ENCODE measurements around the gene STAM. TPM values are rescaled to one million over a fixed set of nuclear protein-coding genes. Genes with fewer than 3 reads are reported as not detected.
A peak's percentile ranks its signal among the peaks of the same experiment; 100 is the strongest.

Gene STAM
- total and polyA plus RNA-seq, 8 donors: 6.8 to 49.2 (median 10.0) TPM

DNA sequence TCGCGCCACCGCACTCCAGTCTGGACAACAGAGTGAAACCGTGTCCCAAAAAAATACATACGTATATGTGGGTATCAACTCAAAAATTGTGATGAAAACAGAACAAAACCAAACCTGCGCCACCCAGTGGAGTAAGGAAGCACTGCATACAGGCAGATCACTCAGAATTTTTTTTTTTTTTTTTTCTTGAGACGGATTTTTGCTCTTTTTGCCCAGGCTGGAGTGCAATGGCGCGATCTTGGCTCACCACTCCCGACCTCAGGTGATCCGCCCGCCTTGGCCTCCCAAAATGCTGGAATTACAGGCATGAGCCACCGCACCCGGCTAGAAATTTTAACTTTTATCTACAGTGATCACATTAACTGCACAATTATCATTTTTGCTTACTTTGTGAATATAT is 99.0 kb downstream of the STAM start:
- Histone ChIP-seq H3K27me3 (no peaks in the 10 kb centered on the region), H3K4me3 (no peak overlapping the region), H3K9me3 (no peaks in the 10 kb centered on the region), H3K27ac (no peak overlapping the region), H3K36me3 (no peaks in the 10 kb centered on the region), H3K4me1 (peaks cover 0 to 16% (median 6%) of the 10 kb centered on the region in 4 donors)
- peak; percentile 58 to 72 for DNase-seq
- TF ChIP-seq, protein P1, sequence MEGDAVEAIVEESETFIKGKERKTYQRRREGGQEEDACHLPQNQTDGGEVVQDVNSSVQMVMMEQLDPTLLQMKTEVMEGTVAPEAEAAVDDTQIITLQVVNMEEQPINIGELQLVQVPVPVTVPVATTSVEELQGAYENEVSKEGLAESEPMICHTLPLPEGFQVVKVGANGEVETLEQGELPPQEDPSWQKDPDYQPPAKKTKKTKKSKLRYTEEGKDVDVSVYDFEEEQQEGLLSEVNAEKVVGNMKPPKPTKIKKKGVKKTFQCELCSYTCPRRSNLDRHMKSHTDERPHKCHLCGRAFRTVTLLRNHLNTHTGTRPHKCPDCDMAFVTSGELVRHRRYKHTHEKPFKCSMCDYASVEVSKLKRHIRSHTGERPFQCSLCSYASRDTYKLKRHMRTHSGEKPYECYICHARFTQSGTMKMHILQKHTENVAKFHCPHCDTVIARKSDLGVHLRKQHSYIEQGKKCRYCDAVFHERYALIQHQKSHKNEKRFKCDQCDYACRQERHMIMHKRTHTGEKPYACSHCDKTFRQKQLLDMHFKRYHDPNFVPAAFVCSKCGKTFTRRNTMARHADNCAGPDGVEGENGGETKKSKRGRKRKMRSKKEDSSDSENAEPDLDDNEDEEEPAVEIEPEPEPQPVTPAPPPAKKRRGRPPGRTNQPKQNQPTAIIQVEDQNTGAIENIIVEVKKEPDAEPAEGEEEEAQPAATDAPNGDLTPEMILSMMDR (IDR thresholded peaks at IDR 0.05): peak in 5 of 7 experiments; percentile 78 to 97 (median 86)
- no peak for TF ChIP-seq POLR2A (IDR thresholded peaks at IDR 0.05)
- 20 to 26% (median 20%) methylated on average over 14 of the region's 14 CpGs for WGBS, 5 donors
- intact Hi-C loops (cut with DNase I; ENCODE audit: low total_unique reads): loop anchor here (5.0 kb wide), 1 partner anchor 136 kb away; no protein-coding TSS in a partner anchor

DNA sequence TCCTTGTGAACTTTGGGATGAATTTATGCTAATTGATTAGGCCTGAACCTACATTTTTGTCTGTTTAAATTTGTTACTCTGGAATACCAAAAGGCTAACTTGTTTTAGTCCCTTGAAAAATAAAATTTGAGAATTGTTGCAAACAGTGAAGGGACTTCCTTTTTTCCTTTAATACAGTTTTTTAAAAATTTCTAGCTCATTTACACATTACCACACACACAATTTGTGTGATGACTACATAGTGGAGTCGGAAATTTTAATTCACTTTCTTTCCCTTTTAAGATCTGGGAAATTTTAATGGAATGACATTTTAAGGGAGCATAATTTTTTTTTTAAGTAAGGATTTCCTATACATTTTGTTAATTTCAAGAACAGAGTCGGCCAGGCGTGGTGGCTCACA is 99.5 kb downstream of the STAM start:
- DNase-seq: no peak
- Histone ChIP-seq H3K27ac (peak overlapping the region in 1 of 5 donors; percentile 14), H3K4me3 (no peak overlapping the region), H3K27me3 (no peaks in the 10 kb centered on the region), H3K4me1 (peaks cover 0 to 16% (median 6%) of the 10 kb centered on the region in 4 donors), H3K9me3 (no peaks in the 10 kb centered on the region), H3K36me3 (no peaks in the 10 kb centered on the region)
- intact Hi-C loops (cut with DNase I; ENCODE audit: low total_unique reads): loop anchor here (5.0 kb wide), 1 partner anchor 136 kb away; no protein-coding TSS in a partner anchor
- TF ChIP-seq POLR2AphosphoS5 (IDR thresholded peaks at IDR 0.05) (no peak), EP300 (IDR thresholded peaks at IDR 0.05) (no peak), POLR2A (IDR thresholded peaks at IDR 0.05) (no peak)
- TF ChIP-seq, protein P1 (IDR thresholded peaks at IDR 0.05): no peak
- WGBS, 5 donors: 94 to 99% (median 96%) methylated on average over 3 of the region's 3 CpGs

GRCh38 chr10:17744341-17744861 is 100.5 kb downstream of the STAM start:
- Histone ChIP-seq H3K27ac (peak overlapping the region in 1 of 5 donors; percentile 38), H3K9me3 (no peaks in the 10 kb centered on the region), H3K36me3 (no peaks in the 10 kb centered on the region), H3K4me1 (peaks cover 0 to 16% (median 6%) of the 10 kb centered on the region in 4 donors), H3K4me3 (no peak overlapping the region), H3K27me3 (no peaks in the 10 kb centered on the region)
- no peak for TF ChIP-seq POLR2A (IDR thresholded peaks at IDR 0.05)
- no peak for TF ChIP-seq POLR2AphosphoS5 (IDR thresholded peaks at IDR 0.05)
- TF ChIP-seq EP300 (IDR thresholded peaks at IDR 0.05): no peak
- TF ChIP-seq, protein P1 (IDR thresholded peaks at IDR 0.05): no peak
- 55 to 74% (median 58%) methylated on average over 6 of the region's 6 CpGs for WGBS, 5 donors
- intact Hi-C loops (cut with DNase I; ENCODE audit: low total_unique reads): loop anchor here (5.0 kb wide), 1 partner anchor 137 kb away; no protein-coding TSS in a partner anchor
- DNase-seq: no peak

- WGBS, 5 donors: 70 to 81% (median 72%) methylated on average over 10 of the region's 10 CpGs
- no peak overlapping the region for H3K4me3 ChIP-seq
- no peaks in the 10 kb centered on the region for H3K9me3 ChIP-seq
- TF ChIP-seq EP300 (IDR thresholded peaks at IDR 0.05) (no peak), POLR2A (IDR thresholded peaks at IDR 0.05) (no peak)
- TF ChIP-seq, protein P1 (IDR thresholded peaks at IDR 0.05): no peak
- H3K36me3 ChIP-seq: no peaks in the 10 kb centered on the region
- H3K4me1 ChIP-seq: peaks cover 0 to 10% (median 1%) of the 10 kb centered on the region in 4 donors
- no peaks in the 10 kb centered on the region for H3K27me3 ChIP-seq
- intact Hi-C loops (cut with DNase I; ENCODE audit: low total_unique reads): no loop called here
- peak in 1 of 2 donors; percentile 39 for DNase-seq
- no peak overlapping the region for H3K27ac ChIP-seq
Measured at GRCh38 chr10:17747883-17748550, 104.1 kb downstream of the STAM start.
